HFFc6 (cell line): Measurements from ENCODE around the gene DENND10. TPM values are rescaled to one million over a fixed set of nuclear protein-coding genes. Genes with fewer than 3 reads are reported as not detected.
"Not testable (repeated sequence)": the region's sequence is repeated elsewhere in the genome, so short reads cannot be mapped to it uniquely, and the experiment has no call there.

Experiments used
- DNase-seq: peaks from one replicate; pipeline ENCODE4 v3.0.0-alpha.2; 2018
- H3K27ac Mint-ChIP-seq: 2 replicates; pipeline ENCODE4 v1.8.0; 2020; ENCODE audit warnings: mild to moderate bottlenecking, mixed read lengths
- H3K27me3 Mint-ChIP-seq: 2 replicates; pipeline ENCODE4 v1.8.0; 2021; ENCODE audit warnings: mild to moderate bottlenecking, moderate library complexity, mixed read lengths; ENCODE audit not compliant: insufficient read depth
- H3K36me3 Mint-ChIP-seq: 2 replicates; pipeline ENCODE4 v1.8.0; 2021; ENCODE audit warnings: low read depth, mixed read lengths
- H3K4me1 Mint-ChIP-seq: 2 replicates; pipeline ENCODE4 v1.8.0; 2020; ENCODE audit warnings: low read depth, mixed read lengths
- H3K4me3 Mint-ChIP-seq: 2 replicates; pipeline ENCODE4 v1.8.0; 2020; ENCODE audit warnings: mild to moderate bottlenecking, moderate library complexity, mixed read lengths
- H3K9me3 Mint-ChIP-seq: 2 replicates; pipeline ENCODE4 v1.8.0; 2020; ENCODE audit warnings: mild to moderate bottlenecking, mixed read lengths
- CTCF ChIP-seq: fragments of 200-600 bp; sonication (generic); IDR thresholded peaks from 2 replicates; pipeline ENCODE4 v1.5.0; 2021; ENCODE audit warnings: antibody characterized with exemption, mild to moderate bottlenecking
- total RNA-seq, 6 experiments: library from RNA; stranded (reverse); fragmentation: NEBNext Ultra II Directional; extraction: Animal tissue kit (Norgen Biotek cat#: 25700); gene quantifications; 2 replicates in 1 of 6; 3 replicates in 5 of 6; pipeline ENCODE4 v1.2.3, GENCODE V29; 2021

The DENND10 gene
- total RNA-seq, 6 experiments from 2014 or later: 43.9 to 53.8 (median 46.8) TPM

GRCh38 chr10:119090026-119090795, 13.7 kb upstream of the DENND10 start:
- TF ChIP-seq CTCF: no peak
- Mint-ChIP-seq H3K27ac (peak overlapping the region; percentile 41; the same call in 1 of the 2 replicates), H3K4me1 (peaks cover 15% of the 10 kb centered on the region), H3K9me3 (no peaks in the 10 kb centered on the region), H3K4me3 (no peak overlapping the region), H3K36me3 (no peaks in the 10 kb centered on the region), H3K27me3 (peaks cover 6% of the 10 kb centered on the region)
- no peak for DNase-seq

GRCh38 chr10:119090968-119091367, 12.9 kb upstream of the DENND10 start:
- no peak overlapping the region for H3K4me3 Mint-ChIP-seq
- H3K9me3 Mint-ChIP-seq: no peaks in the 10 kb centered on the region
- peaks cover 15% of the 10 kb centered on the region for H3K4me1 Mint-ChIP-seq
- peak; percentile 58 for DNase-seq
- peaks cover 6% of the 10 kb centered on the region for H3K27me3 Mint-ChIP-seq
- no peaks in the 10 kb centered on the region for H3K36me3 Mint-ChIP-seq
- H3K27ac Mint-ChIP-seq: peak overlapping the region; percentile 58; the same call in 1 of the 2 replicates
- TF ChIP-seq CTCF: no peak

- peaks cover 2% of the 10 kb centered on the region for H3K27me3 Mint-ChIP-seq
- no peak overlapping the region for H3K4me3 Mint-ChIP-seq
- H3K9me3 Mint-ChIP-seq: no peaks in the 10 kb centered on the region
- TF ChIP-seq CTCF: no peak
- no peaks in the 10 kb centered on the region for H3K36me3 Mint-ChIP-seq
- DNase-seq: no peak
- H3K27ac Mint-ChIP-seq: no peak overlapping the region
- peaks cover 13% of the 10 kb centered on the region for H3K4me1 Mint-ChIP-seq
Measured at GRCh38 chr10:119095640-119096039, 8.3 kb upstream of the DENND10 start.

- DNase-seq, H3K27me3 Mint-ChIP-seq, H3K36me3 Mint-ChIP-seq, H3K9me3 Mint-ChIP-seq, H3K27ac Mint-ChIP-seq, H3K4me3 Mint-ChIP-seq: not testable (repeated sequence)
- H3K4me1 Mint-ChIP-seq: peaks cover 17% of the 10 kb centered on the region
Measured at GRCh38 chr10:119096641-119097415, 7.1 kb upstream of the DENND10 start.

GRCh38 chr10:119098576-119098975, 5.3 kb upstream of the DENND10 start:
- Mint-ChIP-seq H3K36me3 (no peaks in the 10 kb centered on the region), H3K4me3 (no peak overlapping the region), H3K4me1 (peaks cover 19% of the 10 kb centered on the region), H3K9me3 (no peaks in the 10 kb centered on the region), H3K27ac (no peak overlapping the region), H3K27me3 (peaks cover 3% of the 10 kb centered on the region)
- no peak for DNase-seq
- no peak for TF ChIP-seq CTCF
